Astrocyte (in vitro differentiated cells and primary cell): ENCODE measurements around the gene FBXO10. TPM values are rescaled to one million over a fixed set of nuclear protein-coding genes. Genes with fewer than 3 reads are reported as not detected.
"Not testable (repeated sequence)": the region's sequence is repeated elsewhere in the genome, so short reads cannot be mapped to it uniquely, and the experiment has no call there.

Experiments used
- DNase-seq: peaks from one replicate; pipeline ENCODE4 v3.0.0-alpha.2; 2010; ENCODE audit warnings: low read depth
- FAIRE-seq: peaks from 2 replicates; lab custom pipeline; 2011; peaks lifted over from hg19 to GRCh38; lab: Jason Lieb, UNC
- H2AFZ ChIP-seq: 2 replicates; pipeline ENCODE4 v1.6.0; 2012; ENCODE audit warnings: low read depth, low read length, inconsistent platforms
- H3K27ac ChIP-seq: 2 replicates; pipeline ENCODE4 v1.5.1; 2011; ENCODE audit warnings: low read depth, low read length, inconsistent platforms
- H3K27me3 ChIP-seq: 2 replicates; pipeline ENCODE4 v1.6.0; 2011; ENCODE audit warnings: low read length, inconsistent platforms; ENCODE audit not compliant: insufficient read depth
- H3K36me3 ChIP-seq: 2 replicates; pipeline ENCODE4 v1.5.1; 2011; ENCODE audit warnings: low read length, inconsistent platforms; ENCODE audit not compliant: insufficient read depth
- H3K4me1 ChIP-seq: 2 replicates; pipeline ENCODE4 v1.5.1; 2011; ENCODE audit warnings: low read length, inconsistent platforms; ENCODE audit not compliant: insufficient read depth
- H3K4me2 ChIP-seq: 2 replicates; pipeline ENCODE4 v1.6.0; 2012; ENCODE audit warnings: low read length, inconsistent platforms
- H3K4me3 ChIP-seq: 2 replicates; pipeline ENCODE4 v1.5.1; 2011; ENCODE audit warnings: low read depth, mild to moderate bottlenecking, low read length, inconsistent platforms; ENCODE audit not compliant: insufficient read depth
- H3K79me2 ChIP-seq: 2 replicates; pipeline ENCODE4 v1.6.0; 2012; ENCODE audit warnings: mild to moderate bottlenecking, low read length, inconsistent platforms; ENCODE audit not compliant: insufficient read depth
- H3K9ac ChIP-seq: 2 replicates; pipeline ENCODE4 v1.6.0; 2012; ENCODE audit warnings: mild to moderate bottlenecking, low read length, inconsistent platforms
- H3K9me3 ChIP-seq: 2 replicates; pipeline ENCODE4 v1.5.1; 2012; ENCODE audit warnings: low read depth, mild to moderate bottlenecking, low read length, inconsistent platforms; ENCODE audit not compliant: insufficient read depth
- H4K20me1 ChIP-seq: 2 replicates; pipeline ENCODE4 v1.6.0; 2012; ENCODE audit warnings: low read length, inconsistent platforms; ENCODE audit not compliant: insufficient read depth
- H3K27ac Mint-ChIP-seq: one replicate; pipeline ENCODE4 v1.8.0; 2021; ENCODE audit warnings: mild to moderate bottlenecking, mixed read lengths; ENCODE audit not compliant: unreplicated experiment
- H3K27me3 Mint-ChIP-seq: one replicate; pipeline ENCODE4 v1.8.0; 2021; ENCODE audit warnings: low read depth, mixed read lengths; ENCODE audit not compliant: unreplicated experiment
- H3K36me3 Mint-ChIP-seq: one replicate; pipeline ENCODE4 v1.8.0; 2021; ENCODE audit warnings: low read depth, mixed read lengths; ENCODE audit not compliant: unreplicated experiment
- H3K4me1 Mint-ChIP-seq: one replicate; pipeline ENCODE4 v1.8.0; 2021; ENCODE audit warnings: low read depth, mixed read lengths; ENCODE audit not compliant: unreplicated experiment
- H3K4me3 Mint-ChIP-seq: one replicate; pipeline ENCODE4 v1.8.0; 2021; ENCODE audit warnings: mild to moderate bottlenecking, moderate library complexity, mixed read lengths; ENCODE audit not compliant: unreplicated experiment
- H3K9me3 Mint-ChIP-seq: one replicate; pipeline ENCODE4 v1.8.0; 2021; ENCODE audit warnings: mild to moderate bottlenecking, mixed read lengths; ENCODE audit not compliant: unreplicated experiment
- EZH2 ChIP-seq: IDR thresholded peaks from 2 replicates; pipeline ENCODE4 v1.6.1; 2012; ENCODE audit warnings: mild to moderate bottlenecking, low read length, inconsistent platforms; ENCODE audit not compliant: insufficient read depth
- total RNA-seq: library from RNA; stranded (reverse); gene quantifications from 2 replicates; pipeline ENCODE4 v1.2.1, GENCODE V29; 2021
- TF ChIP-seq, protein P1 (sequence below): IDR thresholded peaks from 2 replicates; pipeline ENCODE4 v1.5.1; 2011; ENCODE audit warnings: low read depth, mild to moderate bottlenecking, inconsistent platforms, low read length, moderate library complexity; ENCODE audit not compliant: insufficient read depth

FBXO10 gene
- total RNA-seq, 1 donor from 2014 or later = 12.7 TPM

DNA sequence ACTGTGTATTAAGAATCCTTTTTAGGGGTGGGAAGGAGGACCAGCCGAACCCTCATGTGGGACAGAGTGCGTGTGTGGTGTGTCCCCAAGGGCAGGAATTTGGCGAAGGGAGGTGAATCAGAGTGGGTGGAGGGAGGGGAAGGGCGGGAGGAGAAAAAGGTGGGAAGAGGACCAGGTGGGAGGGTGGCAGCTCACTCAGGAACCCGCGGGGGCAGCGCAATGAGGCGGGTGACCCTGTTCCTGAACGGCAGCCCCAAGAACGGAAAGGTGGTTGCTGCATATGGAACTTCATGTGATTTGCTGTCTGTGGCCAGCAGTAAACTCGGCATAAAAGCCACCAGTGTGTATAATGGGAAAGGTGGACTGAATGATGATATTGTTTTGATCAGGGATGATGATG is 99.2 kb downstream of the FBXO10 start:
- H3K9ac ChIP-seq = no peak overlapping the region
- no peak overlapping the region for H2AFZ ChIP-seq
- TF ChIP-seq, protein P1, sequence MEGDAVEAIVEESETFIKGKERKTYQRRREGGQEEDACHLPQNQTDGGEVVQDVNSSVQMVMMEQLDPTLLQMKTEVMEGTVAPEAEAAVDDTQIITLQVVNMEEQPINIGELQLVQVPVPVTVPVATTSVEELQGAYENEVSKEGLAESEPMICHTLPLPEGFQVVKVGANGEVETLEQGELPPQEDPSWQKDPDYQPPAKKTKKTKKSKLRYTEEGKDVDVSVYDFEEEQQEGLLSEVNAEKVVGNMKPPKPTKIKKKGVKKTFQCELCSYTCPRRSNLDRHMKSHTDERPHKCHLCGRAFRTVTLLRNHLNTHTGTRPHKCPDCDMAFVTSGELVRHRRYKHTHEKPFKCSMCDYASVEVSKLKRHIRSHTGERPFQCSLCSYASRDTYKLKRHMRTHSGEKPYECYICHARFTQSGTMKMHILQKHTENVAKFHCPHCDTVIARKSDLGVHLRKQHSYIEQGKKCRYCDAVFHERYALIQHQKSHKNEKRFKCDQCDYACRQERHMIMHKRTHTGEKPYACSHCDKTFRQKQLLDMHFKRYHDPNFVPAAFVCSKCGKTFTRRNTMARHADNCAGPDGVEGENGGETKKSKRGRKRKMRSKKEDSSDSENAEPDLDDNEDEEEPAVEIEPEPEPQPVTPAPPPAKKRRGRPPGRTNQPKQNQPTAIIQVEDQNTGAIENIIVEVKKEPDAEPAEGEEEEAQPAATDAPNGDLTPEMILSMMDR = no peak
- no peak for TF ChIP-seq EZH2
- no peaks in the 10 kb centered on the region for H3K27me3 ChIP-seq
- Mint-ChIP-seq H3K4me3 (no peak overlapping the region), H3K27me3 (no peaks in the 10 kb centered on the region), H3K36me3 (no peaks in the 10 kb centered on the region), H3K9me3 (peaks cover 4% of the 10 kb centered on the region), H3K27ac (no peak overlapping the region), H3K4me1 (no peaks in the 10 kb centered on the region)
- H3K36me3 ChIP-seq = no peaks in the 10 kb centered on the region
- H3K9me3 ChIP-seq = no peaks in the 10 kb centered on the region
- H3K4me3 ChIP-seq = no peak overlapping the region
- no peak for DNase-seq
- H3K4me1 ChIP-seq = peaks cover under 1% of the 10 kb centered on the region
- no peak overlapping the region for H3K4me2 ChIP-seq
- H3K79me2 ChIP-seq = no peaks in the 10 kb centered on the region
- no peak for FAIRE-seq
- no peak overlapping the region for H3K27ac ChIP-seq
- H4K20me1 ChIP-seq = no peaks in the 10 kb centered on the region

DNA sequence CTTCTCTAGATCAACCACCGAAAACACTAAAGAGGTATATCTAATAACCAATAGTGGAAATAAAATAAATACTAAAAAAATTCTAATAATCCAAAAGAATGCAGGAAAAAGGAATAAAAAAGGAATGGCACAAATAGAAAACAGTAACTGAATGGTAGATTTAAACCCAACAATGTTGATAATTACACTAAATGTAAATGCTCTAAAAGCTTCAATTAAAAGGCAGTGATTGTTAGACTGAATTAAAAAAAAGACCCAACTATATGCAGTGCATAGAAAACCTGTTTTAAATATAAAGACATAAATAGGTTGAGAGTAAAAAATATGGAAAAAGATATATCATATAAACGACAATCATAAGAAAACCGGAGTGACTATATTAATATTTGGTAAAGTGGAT is 101.7 kb downstream of the FBXO10 start:
- H3K36me3 Mint-ChIP-seq = no peaks in the 10 kb centered on the region
- no peak overlapping the region for H3K27ac Mint-ChIP-seq

GRCh38 chr9:37473982-37474381 is 102.2 kb downstream of the FBXO10 start:
- not testable (repeated sequence) for H3K4me2 ChIP-seq, H3K4me1 ChIP-seq, FAIRE-seq, H3K27ac Mint-ChIP-seq, H3K27ac ChIP-seq, H3K4me3 Mint-ChIP-seq, H3K79me2 ChIP-seq, H3K9ac ChIP-seq, H3K27me3 ChIP-seq, H3K9me3 Mint-ChIP-seq, H3K36me3 Mint-ChIP-seq, H3K36me3 ChIP-seq, H4K20me1 ChIP-seq, H3K4me3 ChIP-seq, H2AFZ ChIP-seq, H3K9me3 ChIP-seq, H3K27me3 Mint-ChIP-seq, DNase-seq, H3K4me1 Mint-ChIP-seq

More for the DNA sequence above, 101.7 kb downstream of the FBXO10 start:
- DNase-seq (no peak), FAIRE-seq (no peak)
- H3K4me2 ChIP-seq = no peak overlapping the region
- Mint-ChIP-seq H3K9me3 (peaks cover 4% of the 10 kb centered on the region), H3K4me1 (peaks cover 6% of the 10 kb centered on the region), H3K27me3 (no peaks in the 10 kb centered on the region), H3K4me3 (no peak overlapping the region)
- TF ChIP-seq EZH2 = no peak
- TF ChIP-seq, protein P1 = no peak
- H3K79me2 ChIP-seq = no peaks in the 10 kb centered on the region
- H3K27ac ChIP-seq = no peak overlapping the region
- H3K4me3 ChIP-seq = no peak overlapping the region
- H3K9ac ChIP-seq = no peak overlapping the region
- peaks cover 4% of the 10 kb centered on the region for H3K4me1 ChIP-seq
- H4K20me1 ChIP-seq = no peaks in the 10 kb centered on the region
- H3K27me3 ChIP-seq = no peaks in the 10 kb centered on the region
- no peaks in the 10 kb centered on the region for H3K9me3 ChIP-seq
- H2AFZ ChIP-seq = no peak overlapping the region
- H3K36me3 ChIP-seq = no peaks in the 10 kb centered on the region
